ENCODE measurements around the gene PNMT.

Gene PNMT

GRCh38 chr17:39669897-39670735 is 1.9 kb downstream of the PNMT start:
- DNase-seq (ENCODE audit: low read depth in 2 of 2) = no peak

GRCh38 chr17:39670746-39671145 is 2.5 kb downstream of the PNMT start:
- no peak for DNase-seq (ENCODE audit: low read depth in 2 of 2)

GRCh38 chr17:39671651-39672521 is 3.6 kb downstream of the PNMT start:
- DNase-seq (ENCODE audit: low read depth in 2 of 2) = no peak

GRCh38 chr17:39672522-39673334 is 4.5 kb downstream of the PNMT start:
- no peak for DNase-seq (ENCODE audit: low read depth in 2 of 2)

GRCh38 chr17:39673335-39674081 is 5.3 kb downstream of the PNMT start:
- no peak for DNase-seq (ENCODE audit: low read depth in 2 of 2)

GRCh38 chr17:39674179-39674578 is 5.9 kb downstream of the PNMT start:
- DNase-seq (ENCODE audit: low read depth in 2 of 2) = no peak

- DNase-seq (ENCODE audit: low read depth in 2 of 2) = no peak
Observed at GRCh38 chr17:39674702-39675389, 6.6 kb downstream of the PNMT start.

- no peak for DNase-seq (ENCODE audit: low read depth in 2 of 2)
Observed at GRCh38 chr17:39675390-39676082, 7.3 kb downstream of the PNMT start.

GRCh38 chr17:39676198-39676819 is 8.1 kb downstream of the PNMT start:
- DNase-seq (ENCODE audit: low read depth in 2 of 2) = no peak

- no peak for DNase-seq (ENCODE audit: low read depth in 2 of 2)
Observed at GRCh38 chr17:39677072-39677471, 8.8 kb downstream of the PNMT start.

GRCh38 chr17:39677542-39678339 is 9.5 kb downstream of the PNMT start:
- DNase-seq (ENCODE audit: low read depth in 2 of 2) = no peak

- DNase-seq (ENCODE audit: low read depth in 2 of 2) = no peak
Observed at GRCh38 chr17:39678340-39679116, 10.3 kb downstream of the PNMT start.

GRCh38 chr17:39679521-39680192 is 11.4 kb downstream of the PNMT start:
- no peak for DNase-seq (ENCODE audit: low read depth in 2 of 2)

GRCh38 chr17:39683295-39683939 is 15.2 kb downstream of the PNMT start:
- DNase-seq (ENCODE audit: low read depth in 2 of 2) = no peak

- no peak for DNase-seq (ENCODE audit: low read depth in 2 of 2)
Observed at GRCh38 chr17:39684369-39685192, 16.3 kb downstream of the PNMT start.

GRCh38 chr17:39687101-39687545 is 18.9 kb downstream of the PNMT start:
- no peak for DNase-seq (ENCODE audit: low read depth in 2 of 2)
